H9 (cell line): ENCODE measurements around the gene STARD3. TPM values are rescaled to one million over a fixed set of nuclear protein-coding genes. Genes with fewer than 3 reads are reported as not detected.

ENCODE experiments used
- DNase-seq: peaks from one replicate; pipeline ENCODE4 v3.0.0-alpha.2; 2017
- H2AFZ ChIP-seq: one replicate; pipeline ENCODE4 v1.6.1; 2013; ENCODE audit warnings: mild to moderate bottlenecking, low read length, control low read depth, moderate library complexity
- H2AK5ac ChIP-seq: 2 replicates; pipeline ENCODE4 v1.6.1; 2013; ENCODE audit warnings: low read length, control low read depth, mixed read lengths; ENCODE audit not compliant: insufficient read length
- H2BK120ac ChIP-seq: one replicate; pipeline ENCODE4 v1.6.1; 2013; ENCODE audit warnings: low read depth, mild to moderate bottlenecking, low read length, control low read depth, inconsistent platforms; ENCODE audit not compliant: poor library complexity, severe bottlenecking
- H2BK12ac ChIP-seq: 2 replicates; pipeline ENCODE4 v1.6.1; 2013; ENCODE audit warnings: low read length, control low read depth, mixed read lengths, low read depth; ENCODE audit not compliant: insufficient read length
- H2BK15ac ChIP-seq: 2 replicates; pipeline ENCODE4 v1.6.1; 2013; ENCODE audit warnings: low read depth, low read length, control low read depth
- H2BK20ac ChIP-seq: one replicate; pipeline ENCODE4 v1.6.1; 2013; ENCODE audit warnings: low read depth, mild to moderate bottlenecking, low read length, control low read depth, inconsistent platforms; ENCODE audit not compliant: poor library complexity, severe bottlenecking
- H2BK5ac ChIP-seq: 2 replicates; pipeline ENCODE4 v1.6.1; 2013; ENCODE audit warnings: low read length, control low read depth, mixed read lengths; ENCODE audit not compliant: insufficient read length
- H3K14ac ChIP-seq: 2 replicates; pipeline ENCODE4 v1.6.1; 2013; ENCODE audit warnings: low read length, control low read depth; ENCODE audit not compliant: insufficient read depth
- H3K18ac ChIP-seq: 2 replicates; pipeline ENCODE4 v1.6.1; 2013; ENCODE audit warnings: low read depth, mild to moderate bottlenecking, mixed read lengths, low read length, control low read depth; ENCODE audit not compliant: insufficient read length
- H3K23ac ChIP-seq: 2 replicates; pipeline ENCODE4 v1.6.1; 2013; ENCODE audit warnings: low read length, control low read depth, mixed read lengths, low read depth; ENCODE audit not compliant: insufficient read length
- H3K23me2 ChIP-seq: 2 replicates; pipeline ENCODE4 v1.6.1; 2013; ENCODE audit warnings: low read depth, mild to moderate bottlenecking, mixed read lengths, low read length, control low read depth; ENCODE audit not compliant: insufficient read length, poor library complexity, severe bottlenecking
- H3K27ac ChIP-seq: 2 replicates; pipeline ENCODE4 v1.5.1; 2013; ENCODE audit warnings: low read length, control low read depth, mixed read lengths, low read depth; ENCODE audit not compliant: insufficient read length
- H3K27me3 ChIP-seq: 2 replicates; pipeline ENCODE4 v1.6.1; 2013; ENCODE audit warnings: low read length, control low read depth, inconsistent platforms; ENCODE audit not compliant: insufficient read depth
- H3K4ac ChIP-seq: 2 replicates; pipeline ENCODE4 v1.6.1; 2013; ENCODE audit warnings: low read depth, mild to moderate bottlenecking, control low read depth, inconsistent platforms, low read length, moderate library complexity
- H3K4me1 ChIP-seq: 2 replicates; pipeline ENCODE4 v1.6.1; 2013; ENCODE audit warnings: low read length, control low read depth, inconsistent platforms; ENCODE audit not compliant: insufficient read depth
- H3K4me2 ChIP-seq: 2 replicates; pipeline ENCODE4 v1.6.1; 2013; ENCODE audit warnings: low read length, control low read depth, mixed read lengths; ENCODE audit not compliant: insufficient read length, insufficient read depth
- H3K56ac ChIP-seq: 2 replicates; pipeline ENCODE4 v1.6.1; 2013; ENCODE audit warnings: low read depth, mild to moderate bottlenecking, mixed read lengths, low read length, control low read depth; ENCODE audit not compliant: insufficient read length
- H3K79me1 ChIP-seq: 2 replicates; pipeline ENCODE4 v1.6.1; 2013; ENCODE audit warnings: low read depth, mild to moderate bottlenecking, moderate library complexity, low read length, control low read depth, inconsistent platforms; ENCODE audit not compliant: insufficient read depth, poor library complexity, severe bottlenecking
- H3K79me2 ChIP-seq: 2 replicates; pipeline ENCODE4 v1.6.1; 2013; ENCODE audit warnings: low read length, control low read depth, inconsistent platforms; ENCODE audit not compliant: insufficient read depth
- H3K9ac ChIP-seq: 2 replicates; pipeline ENCODE4 v1.6.1; 2013; ENCODE audit warnings: low read length, control low read depth, mixed read lengths; ENCODE audit not compliant: insufficient read length; ENCODE audit errors: extremely low read depth
- H3K9me3 ChIP-seq: one replicate; pipeline ENCODE4 v1.6.1; 2013; ENCODE audit warnings: low read depth, low read length, inconsistent platforms; ENCODE audit not compliant: control insufficient read depth
- H3T11ph ChIP-seq: one replicate; pipeline ENCODE4 v1.6.1; 2013; ENCODE audit warnings: mild to moderate bottlenecking, low read length, control low read depth, inconsistent platforms
- H4K20me1 ChIP-seq: one replicate; pipeline ENCODE4 v1.6.1; 2013; ENCODE audit not compliant: control insufficient read depth, insufficient read length, insufficient read depth
- H4K5ac ChIP-seq: 2 replicates; pipeline ENCODE4 v1.6.1; 2013; ENCODE audit warnings: low read depth, mild to moderate bottlenecking, mixed read lengths, low read length, control low read depth; ENCODE audit not compliant: insufficient read length
- H4K8ac ChIP-seq: replicated peaks from 2 replicates; pipeline ENCODE4 v1.6.1; 2013; ENCODE audit warnings: low read length, control low read depth, mixed read lengths, low read depth; ENCODE audit not compliant: insufficient read length
- H4K91ac ChIP-seq: 2 replicates; pipeline ENCODE4 v1.6.1; 2013; ENCODE audit warnings: low read depth, mild to moderate bottlenecking, moderate library complexity, mixed read lengths, low read length, control low read depth; ENCODE audit not compliant: insufficient read length
- H3K27ac Mint-ChIP-seq, 3 experiments: 2 replicates in 2 of 3; 3 replicates in 1 of 3; pipeline ENCODE4 v1.8.0; 2020 to 2021; ENCODE audit warnings: mixed read lengths in 3 of 3, mild to moderate bottlenecking in 1 of 3, moderate library complexity in 1 of 3
- H3K27me3 Mint-ChIP-seq: 2 replicates; pipeline ENCODE4 v1.8.0; 2021; ENCODE audit warnings: low read depth, mild to moderate bottlenecking, moderate library complexity, mixed read lengths
- H3K36me3 Mint-ChIP-seq, 3 experiments: 2 replicates in 2 of 3; 3 replicates in 1 of 3; pipeline ENCODE4 v1.8.0; 2020 to 2021; ENCODE audit warnings: low read depth in 3 of 3, mixed read lengths in 3 of 3; ENCODE audit not compliant: insufficient read depth in 1 of 3
- H3K4me1 Mint-ChIP-seq, 2 experiments: 2 replicates each; pipeline ENCODE4 v1.8.0; 2020; ENCODE audit warnings: mixed read lengths in 2 of 2
- H3K4me3 Mint-ChIP-seq, 2 experiments: 2 replicates in 1 of 2; 3 replicates in 1 of 2; pipeline ENCODE4 v1.8.0; 2020 to 2021; ENCODE audit warnings: mild to moderate bottlenecking in 2 of 2, mixed read lengths in 2 of 2, moderate library complexity in 1 of 2
- H3K9me3 Mint-ChIP-seq, 2 experiments: 2 replicates in 1 of 2; 3 replicates in 1 of 2; pipeline ENCODE4 v1.8.0; 2020; ENCODE audit warnings: mild to moderate bottlenecking in 2 of 2, mixed read lengths in 2 of 2, moderate library complexity in 1 of 2
- WGBS: extraction: QIAGEN DNeasy Blood & Tissue Kit; methylation state at CpG from one replicate; pipeline ENCODE4 v1.1.7; 2013; ENCODE audit warnings: missing lambda C conversion rate, low lambda C conversion rate, mixed read lengths; ENCODE audit not compliant: insufficient read length; ENCODE audit errors: extremely low coverage; 5-methylcytosine and 5-hydroxymethylcytosine counted together
- total RNA-seq: library from RNA; stranded (reverse); gene quantifications from 2 replicates; pipeline ENCODE4 v1.2.1, GENCODE V29; 2021
- TF ChIP-seq, protein P1 (sequence below): fragments of 200-600 bp; sonication (generic); conservative IDR thresholded peaks from 3 replicates; pipeline ENCODE4 v1.8.0; 2021; ENCODE audit warnings: antibody characterized with exemption, mild to moderate bottlenecking

Gene STARD3
- total RNA-seq, 1 experiment from 2014 or later = 51.3 TPM

- Histone ChIP-seq H3K56ac (no peak overlapping the region), H3K27ac (no peak overlapping the region), H3K4me2 (peak overlapping the region; percentile 38), H3K18ac (no peak overlapping the region), H3K14ac (no peak overlapping the region), H2BK12ac (no peak overlapping the region), H2BK15ac (no peak overlapping the region), H2BK20ac (no peak overlapping the region), H2BK120ac (no peak overlapping the region), H3K4ac (no peak overlapping the region), H2AK5ac (no peak overlapping the region), H3K27me3 (peaks cover 78% of the 10 kb centered on the region), H3K23me2 (peaks cover 20% of the 10 kb centered on the region), H4K91ac (no peak overlapping the region), H4K8ac (no peak overlapping the region), H4K5ac (no peak overlapping the region), H3K9me3 (no peaks in the 10 kb centered on the region), H3K4me1 (no peaks in the 10 kb centered on the region; the same call in 1 of the 2 replicates), H2BK5ac (no peak overlapping the region), H3K23ac (no peak overlapping the region), H3K9ac (no peak overlapping the region), H2AFZ (no peak overlapping the region), H3T11ph (no peak overlapping the region), H4K20me1 (no peaks in the 10 kb centered on the region), H3K79me1 (no peaks in the 10 kb centered on the region), H3K79me2 (no peaks in the 10 kb centered on the region)
- no CpG with 5 or more reads among the region's 66 CpGs for WGBS
- TF ChIP-seq, protein P1, sequence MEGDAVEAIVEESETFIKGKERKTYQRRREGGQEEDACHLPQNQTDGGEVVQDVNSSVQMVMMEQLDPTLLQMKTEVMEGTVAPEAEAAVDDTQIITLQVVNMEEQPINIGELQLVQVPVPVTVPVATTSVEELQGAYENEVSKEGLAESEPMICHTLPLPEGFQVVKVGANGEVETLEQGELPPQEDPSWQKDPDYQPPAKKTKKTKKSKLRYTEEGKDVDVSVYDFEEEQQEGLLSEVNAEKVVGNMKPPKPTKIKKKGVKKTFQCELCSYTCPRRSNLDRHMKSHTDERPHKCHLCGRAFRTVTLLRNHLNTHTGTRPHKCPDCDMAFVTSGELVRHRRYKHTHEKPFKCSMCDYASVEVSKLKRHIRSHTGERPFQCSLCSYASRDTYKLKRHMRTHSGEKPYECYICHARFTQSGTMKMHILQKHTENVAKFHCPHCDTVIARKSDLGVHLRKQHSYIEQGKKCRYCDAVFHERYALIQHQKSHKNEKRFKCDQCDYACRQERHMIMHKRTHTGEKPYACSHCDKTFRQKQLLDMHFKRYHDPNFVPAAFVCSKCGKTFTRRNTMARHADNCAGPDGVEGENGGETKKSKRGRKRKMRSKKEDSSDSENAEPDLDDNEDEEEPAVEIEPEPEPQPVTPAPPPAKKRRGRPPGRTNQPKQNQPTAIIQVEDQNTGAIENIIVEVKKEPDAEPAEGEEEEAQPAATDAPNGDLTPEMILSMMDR = no peak
- H3K4me3 Mint-ChIP-seq = peak overlapping the region in 1 of 2 experiments; percentile 81; a peak in 3 of 5 replicates
- H3K4me1 Mint-ChIP-seq = peaks cover 24 to 47% of the 10 kb centered on the region in 2 experiments
- no peaks in the 10 kb centered on the region; a peak in 1 of 5 replicates for H3K9me3 Mint-ChIP-seq
- DNase-seq = peak; percentile 71
- H3K27me3 Mint-ChIP-seq = peaks cover 98% of the 10 kb centered on the region
- no peak overlapping the region for H3K27ac Mint-ChIP-seq
- H3K36me3 Mint-ChIP-seq = no peaks in the 10 kb centered on the region; a peak in 1 of 7 replicates
Measured at GRCh38 chr17:39606434-39607056, 30.4 kb upstream of the STARD3 start.
